Activated T-helper 2 cell treated with anti-CD3 and anti-CD28 coated beads, Interferon-gamma antibody, Interleukin-2, Interleukin-4, amounts not matched to agents 10 μg/mL and 5 μg/mL and 100 μg/mL, durations not matched to agents 14 hours and 24 hours and 36 hours (primary cell): ENCODE measurements around the gene CCR6. TPM values are rescaled to one million over a fixed set of nuclear protein-coding genes. Genes with fewer than 3 reads are reported as not detected.

Source experiments
- DNase-seq: peaks from one replicate; pipeline ENCODE4 v3.0.0; 2021; ENCODE audit warnings: low spot score
- H3K27ac Mint-ChIP-seq: one replicate; pipeline ENCODE4 v1.8.0; 2021; ENCODE audit warnings: mixed read lengths
- H3K27me3 Mint-ChIP-seq: one replicate; pipeline ENCODE4 v1.8.0; 2021; ENCODE audit warnings: low read depth, mixed read lengths
- H3K36me3 Mint-ChIP-seq: one replicate; pipeline ENCODE4 v1.8.0; 2021; ENCODE audit warnings: low read depth, mixed read lengths
- H3K4me1 Mint-ChIP-seq: one replicate; pipeline ENCODE4 v1.8.0; 2021; ENCODE audit warnings: low read depth, mixed read lengths
- H3K4me3 Mint-ChIP-seq: one replicate; pipeline ENCODE4 v1.8.0; 2021; ENCODE audit warnings: low read depth, mild to moderate bottlenecking, moderate library complexity, mixed read lengths
- H3K9me3 Mint-ChIP-seq: one replicate; pipeline ENCODE4 v1.8.0; 2021; ENCODE audit warnings: mixed read lengths
- intact Hi-C: fragments of 100-400 bp; cut with micrococcal nuclease; formaldehyde crosslinking; loops from one replicate; pipeline ENCODE4 v1.15.1; 2023
- total RNA-seq: library from RNA; stranded (reverse); gene quantifications from 2 replicates; pipeline ENCODE4 v1.2.3, GENCODE V29; 2022

The CCR6 gene
- total RNA-seq, 1 donor from 2014 or later: not detected

- intact Hi-C loops: loop anchor here (1.0 to 5.0 kb wide), 2 partner anchors 145 to 367 kb away; partner anchors contain the start of gene CEP43
- no peak overlapping the region for H3K4me3 Mint-ChIP-seq
- H3K36me3 Mint-ChIP-seq: no peaks in the 10 kb centered on the region
- no peaks in the 10 kb centered on the region for H3K4me1 Mint-ChIP-seq
- H3K27me3 Mint-ChIP-seq: peaks cover 23% of the 10 kb centered on the region
- no peak for DNase-seq
- no peaks in the 10 kb centered on the region for H3K9me3 Mint-ChIP-seq
- H3K27ac Mint-ChIP-seq: no peak overlapping the region
Measured at GRCh38 chr6:167142433-167142761, 19.5 kb downstream of the CCR6 start.

DNA sequence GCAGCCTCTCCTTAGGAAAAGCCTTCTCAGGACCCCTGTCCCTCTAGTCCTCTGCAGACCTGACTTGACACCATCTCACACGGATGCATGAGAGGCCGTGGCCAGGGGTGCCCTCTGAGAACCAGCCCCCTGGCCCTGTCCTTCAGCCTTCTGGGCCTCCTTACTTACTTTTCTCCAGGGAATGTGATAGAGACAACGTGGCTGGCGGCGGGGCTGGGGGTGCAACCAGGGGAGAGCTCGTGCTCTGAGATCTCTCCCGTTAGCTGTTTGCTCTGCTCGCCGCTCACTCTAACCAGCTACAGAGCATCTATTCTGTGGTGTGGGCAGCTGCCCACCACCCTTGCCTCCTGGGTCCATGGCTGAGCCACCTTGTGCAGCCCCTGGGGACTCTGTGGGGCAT, 20.1 kb downstream of the CCR6 start:
- no peaks in the 10 kb centered on the region for H3K4me1 Mint-ChIP-seq
- intact Hi-C loops: loop anchor here (5.0 kb wide), 1 partner anchor 146 kb away; the partner anchor contains the start of gene CEP43

GRCh38 chr6:167145461-167145860, 22.6 kb downstream of the CCR6 start:
- Mint-ChIP-seq H3K4me1 (no peaks in the 10 kb centered on the region), H3K27me3 (peaks cover 12% of the 10 kb centered on the region), H3K4me3 (no peak overlapping the region), H3K36me3 (no peaks in the 10 kb centered on the region), H3K27ac (no peak overlapping the region), H3K9me3 (no peaks in the 10 kb centered on the region)
- intact Hi-C loops: no loop called here
- no peak for DNase-seq

More for the DNA sequence above, 20.1 kb downstream of the CCR6 start:
- no peak overlapping the region for H3K4me3 Mint-ChIP-seq
- H3K36me3 Mint-ChIP-seq: no peaks in the 10 kb centered on the region
- H3K27ac Mint-ChIP-seq: no peak overlapping the region
- H3K9me3 Mint-ChIP-seq: no peaks in the 10 kb centered on the region
- no peak for DNase-seq
- H3K27me3 Mint-ChIP-seq: peaks cover 16% of the 10 kb centered on the region

DNA sequence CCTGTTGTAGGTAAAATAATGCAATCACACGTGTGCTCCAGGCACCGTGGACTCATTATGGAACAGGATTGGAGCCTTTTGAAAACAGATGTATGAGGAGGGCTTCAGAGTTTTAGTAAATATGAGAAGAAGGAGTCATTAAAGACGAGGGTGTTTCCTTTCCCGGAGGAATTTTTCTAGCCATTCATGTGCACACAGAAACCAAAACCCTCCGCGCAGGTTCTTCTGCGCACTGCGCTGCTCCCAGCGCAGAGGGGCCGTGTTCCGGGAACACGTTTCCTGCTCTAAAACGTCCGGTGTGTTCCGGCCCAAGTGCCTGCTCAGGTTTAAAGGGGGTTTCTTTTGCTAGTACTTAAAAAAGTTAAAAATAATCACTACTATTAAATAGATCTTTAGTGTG, 23.2 kb downstream of the CCR6 start:
- intact Hi-C loops: no loop called here
- no peaks in the 10 kb centered on the region for H3K36me3 Mint-ChIP-seq

GRCh38 chr6:167146977-167147376, 24.1 kb downstream of the CCR6 start:
- Mint-ChIP-seq H3K4me1 (peaks cover 7% of the 10 kb centered on the region), H3K4me3 (no peak overlapping the region)
- intact Hi-C loops: no loop called here

More for the DNA sequence above, 23.2 kb downstream of the CCR6 start:
- H3K4me3 Mint-ChIP-seq: no peak overlapping the region
- peaks cover 4% of the 10 kb centered on the region for H3K4me1 Mint-ChIP-seq
- H3K27me3 Mint-ChIP-seq: peaks cover 11% of the 10 kb centered on the region
- DNase-seq: no peak
- H3K9me3 Mint-ChIP-seq: no peaks in the 10 kb centered on the region
- H3K27ac Mint-ChIP-seq: no peak overlapping the region

GRCh38 chr6:167148021-167148420, 25.1 kb downstream of the CCR6 start:
- Mint-ChIP-seq H3K9me3 (no peaks in the 10 kb centered on the region), H3K4me3 (no peak overlapping the region), H3K4me1 (peaks cover 7% of the 10 kb centered on the region), H3K36me3 (no peaks in the 10 kb centered on the region), H3K27me3 (peaks cover 11% of the 10 kb centered on the region), H3K27ac (no peak overlapping the region)
- intact Hi-C loops: no loop called here
- no peak for DNase-seq

More at GRCh38 chr6:167146977-167147376, 24.1 kb downstream of the CCR6 start:
- H3K27me3 Mint-ChIP-seq: peaks cover 11% of the 10 kb centered on the region
- no peak for DNase-seq
- H3K36me3 Mint-ChIP-seq: no peaks in the 10 kb centered on the region
- H3K27ac Mint-ChIP-seq: no peak overlapping the region
- H3K9me3 Mint-ChIP-seq: no peaks in the 10 kb centered on the region

- H3K4me3 Mint-ChIP-seq: no peak overlapping the region
- peaks cover 7% of the 10 kb centered on the region for H3K4me1 Mint-ChIP-seq
- no peaks in the 10 kb centered on the region for H3K9me3 Mint-ChIP-seq
- no peaks in the 10 kb centered on the region for H3K36me3 Mint-ChIP-seq
- intact Hi-C loops: no loop called here
- no peak for DNase-seq
- peaks cover 11% of the 10 kb centered on the region for H3K27me3 Mint-ChIP-seq
- H3K27ac Mint-ChIP-seq: no peak overlapping the region
Measured at GRCh38 chr6:167148997-167149396, 26.1 kb downstream of the CCR6 start.

DNA sequence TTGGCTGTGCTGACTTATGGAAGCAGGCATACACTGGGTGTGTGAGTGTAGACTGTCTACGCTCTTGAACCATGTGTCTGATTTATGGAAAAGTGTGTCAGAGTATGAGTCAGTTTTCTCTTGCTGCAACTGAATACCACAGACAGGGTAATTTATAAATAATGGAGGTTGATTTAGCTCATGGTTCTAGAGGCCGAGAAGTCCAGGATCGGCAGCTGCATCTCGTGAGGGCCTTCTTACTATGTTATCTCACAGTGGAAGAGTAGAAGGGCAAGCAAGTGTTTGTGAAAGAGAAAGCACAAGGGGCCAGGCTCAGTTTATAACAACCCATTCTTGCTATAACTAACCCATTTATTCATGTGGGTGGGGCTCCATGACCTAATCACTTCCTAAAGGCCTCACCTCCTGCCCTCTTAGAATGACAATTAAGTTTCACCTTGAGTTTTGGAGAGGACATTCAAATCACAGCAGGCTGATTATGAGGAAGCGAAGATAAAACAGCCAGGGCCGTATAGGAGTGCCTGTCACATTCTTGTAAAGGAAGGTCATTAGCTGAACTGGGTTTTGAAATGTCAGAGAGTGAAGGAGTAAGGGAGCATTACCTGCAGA, 28.1 kb downstream of the CCR6 start:
- no peak for DNase-seq
- Mint-ChIP-seq H3K4me3 (no peak overlapping the region), H3K36me3 (no peaks in the 10 kb centered on the region), H3K4me1 (peaks cover 7% of the 10 kb centered on the region), H3K9me3 (no peaks in the 10 kb centered on the region), H3K27ac (no peak overlapping the region), H3K27me3 (peaks cover 6% of the 10 kb centered on the region)
- intact Hi-C loops: no loop called here

DNA sequence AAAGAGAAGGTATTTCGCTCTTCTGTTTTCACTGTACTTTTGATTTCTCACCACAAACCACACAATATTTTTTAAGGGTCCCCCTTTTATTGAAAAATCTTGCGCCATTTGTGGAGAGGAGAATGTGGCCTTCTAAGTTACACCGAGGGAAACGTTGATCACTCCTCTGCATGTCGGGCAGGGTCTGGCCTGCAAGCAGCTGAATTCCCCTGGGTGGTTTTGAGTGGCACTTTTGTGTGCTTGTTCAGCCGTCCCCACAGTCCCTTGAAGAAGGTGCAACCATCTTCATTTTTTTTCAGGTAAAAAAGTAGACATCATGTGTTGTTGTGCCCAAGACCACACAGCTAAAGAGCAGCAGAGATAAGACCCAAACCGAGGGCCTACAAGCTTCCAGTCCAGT, 28.8 kb downstream of the CCR6 start:
- intact Hi-C loops: no loop called here
- Mint-ChIP-seq H3K27me3 (peaks cover 3% of the 10 kb centered on the region), H3K4me3 (no peak overlapping the region), H3K27ac (no peak overlapping the region), H3K36me3 (no peaks in the 10 kb centered on the region), H3K4me1 (peaks cover 7% of the 10 kb centered on the region), H3K9me3 (no peaks in the 10 kb centered on the region)
- DNase-seq: no peak

DNA sequence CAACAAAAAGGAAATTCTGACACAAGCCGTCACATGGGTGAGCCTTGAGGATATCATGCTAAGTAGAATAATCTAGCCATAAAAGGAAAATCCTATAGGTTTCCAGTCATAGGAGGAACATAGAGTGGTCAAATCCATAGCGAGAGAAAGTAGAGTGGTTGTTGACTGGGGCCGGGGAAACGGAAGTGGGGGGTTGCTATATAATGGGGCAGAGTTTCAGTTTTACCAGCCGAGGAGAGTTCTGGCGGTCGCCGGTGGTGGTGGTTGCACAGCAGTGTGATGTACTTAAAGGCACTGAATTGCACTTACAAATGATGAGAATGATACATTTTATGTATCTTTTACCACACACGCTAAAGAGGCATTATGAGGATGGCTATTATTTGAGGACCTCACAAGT, 30.0 kb downstream of the CCR6 start:
- Mint-ChIP-seq H3K27me3 (peaks cover 2% of the 10 kb centered on the region), H3K4me1 (peaks cover 7% of the 10 kb centered on the region), H3K9me3 (no peaks in the 10 kb centered on the region), H3K4me3 (no peak overlapping the region), H3K27ac (no peak overlapping the region), H3K36me3 (no peaks in the 10 kb centered on the region)
- no peak for DNase-seq
- intact Hi-C loops: no loop called here

GRCh38 chr6:167153521-167153959, 30.6 kb downstream of the CCR6 start:
- Mint-ChIP-seq H3K27me3 (peaks cover 2% of the 10 kb centered on the region), H3K27ac (no peak overlapping the region), H3K4me1 (peaks cover 7% of the 10 kb centered on the region), H3K36me3 (no peaks in the 10 kb centered on the region), H3K9me3 (no peaks in the 10 kb centered on the region), H3K4me3 (no peak overlapping the region)
- no peak for DNase-seq
- intact Hi-C loops: no loop called here

- Mint-ChIP-seq H3K4me3 (no peak overlapping the region), H3K4me1 (peaks cover 7% of the 10 kb centered on the region), H3K9me3 (no peaks in the 10 kb centered on the region), H3K27me3 (peaks cover 5% of the 10 kb centered on the region), H3K27ac (no peak overlapping the region), H3K36me3 (no peaks in the 10 kb centered on the region)
- intact Hi-C loops: no loop called here
- no peak for DNase-seq
Measured at GRCh38 chr6:167154291-167154690, 31.4 kb downstream of the CCR6 start.

- H3K27ac Mint-ChIP-seq: no peak overlapping the region
- intact Hi-C loops: no loop called here
- DNase-seq: no peak
- peaks cover 7% of the 10 kb centered on the region for H3K4me1 Mint-ChIP-seq
- H3K9me3 Mint-ChIP-seq: no peaks in the 10 kb centered on the region
- peaks cover 5% of the 10 kb centered on the region for H3K27me3 Mint-ChIP-seq
- H3K36me3 Mint-ChIP-seq: no peaks in the 10 kb centered on the region
- H3K4me3 Mint-ChIP-seq: no peak overlapping the region
Measured at GRCh38 chr6:167154895-167155294, 32.0 kb downstream of the CCR6 start.

- Mint-ChIP-seq H3K27ac (no peak overlapping the region), H3K4me1 (no peaks in the 10 kb centered on the region), H3K36me3 (no peaks in the 10 kb centered on the region), H3K4me3 (no peak overlapping the region), H3K27me3 (peaks cover 5% of the 10 kb centered on the region), H3K9me3 (no peaks in the 10 kb centered on the region)
- DNase-seq: no peak
- intact Hi-C loops: no loop called here
Measured at GRCh38 chr6:167157414-167157813, 34.5 kb downstream of the CCR6 start.
